ENCODE measurements around the gene SPAG17. TPM values are rescaled to one million over a fixed set of nuclear protein-coding genes. Genes with fewer than 3 reads are reported as not detected.
A peak's percentile ranks its signal among the peaks of the same experiment; 100 is the strongest.

Gene SPAG17
- total RNA-seq: 0.64 and 1.7 TPM in 2 replicates
- 0.36 and 4.4 TPM in 2 replicates for polyA plus RNA-seq

- Histone ChIP-seq H4K20me1 (ENCODE audit: insufficient read depth, poor library complexity, severe bottlenecking) (no peaks in the 10 kb centered on the region), H2AFZ (peak within 1 kb of the TSS; percentile 88), H3K9me3 (ENCODE audit: low read depth) (no peaks in the 10 kb centered on the region), H3K36me3 (replicated peaks; ENCODE audit: insufficient read depth, low read depth) (no peaks in the 10 kb centered on the region), H3K4me3 (peak within 1 kb of the TSS; percentile 33), H3K4me1 (ENCODE audit: insufficient read depth) (no peaks in the 10 kb centered on the region), H3K27ac (peak within 1 kb of the TSS; percentile 62), H3K9me2 (replicated peaks; ENCODE audit: insufficient read depth) (no peaks in the 10 kb centered on the region), H3K79me2 (no peaks in the 10 kb centered on the region), H3K4me2 (peak within 1 kb of the TSS; percentile 84), H3K27me3 (no peaks in the 10 kb centered on the region)
- 4% methylated on average over 30 of the region's 30 CpGs for WGBS (ENCODE audit: low lambda C conversion rate, missing lambda C conversion rate)
- peak; percentile 44 for TF ChIP-seq CTCF (IDR thresholded peaks at IDR 0.05; ENCODE audit: poor library complexity)
- TF ChIP-seq EZH2phosphoT487 (IDR thresholded peaks at IDR 0.05; ENCODE audit: low read depth, severe bottlenecking, unreplicated experiment): no peak
- DNase-seq (ENCODE audit: low spot score): peak; percentile 92
Observed at GRCh38 chr1:118185084-118185832, at the start of gene SPAG17. Gene SPAG17 (minus strand): TSS chr1:118185228. CDS start chr1:118185157, 71 bp downstream.

DNA sequence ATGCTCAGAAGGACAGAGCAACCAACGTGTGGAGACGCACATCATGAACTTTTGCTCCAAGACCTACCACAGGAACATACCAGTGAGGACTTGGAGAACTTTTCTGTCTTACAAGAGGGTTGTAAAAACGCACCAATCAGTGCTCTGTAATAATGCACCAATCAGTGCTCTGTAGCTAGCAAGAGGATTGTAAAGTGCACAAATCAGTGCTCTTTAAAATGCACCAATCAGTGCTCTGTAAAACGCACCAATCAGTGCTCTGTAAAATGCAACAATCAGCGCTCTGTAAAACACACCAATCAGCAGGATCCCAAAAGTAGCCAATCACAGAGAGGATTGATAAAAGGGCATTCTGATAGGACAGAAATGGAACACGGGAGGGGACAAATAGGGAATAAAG lies 40.4 kb upstream of the SPAG17 start:
- Histone ChIP-seq H3K4me3 (no peak overlapping the region), H3K4me1 (ENCODE audit: insufficient read depth) (no peaks in the 10 kb centered on the region), H4K20me1 (ENCODE audit: insufficient read depth, poor library complexity, severe bottlenecking) (no peaks in the 10 kb centered on the region), H3K4me2 (no peak overlapping the region), H3K36me3 (replicated peaks; ENCODE audit: insufficient read depth, low read depth) (no peaks in the 10 kb centered on the region), H3K79me2 (no peaks in the 10 kb centered on the region), H3K27ac (no peak overlapping the region), H3K27me3 (no peaks in the 10 kb centered on the region), H2AFZ (no peak overlapping the region), H3K9me3 (ENCODE audit: low read depth) (no peaks in the 10 kb centered on the region), H3K9me2 (replicated peaks; ENCODE audit: insufficient read depth) (no peaks in the 10 kb centered on the region)
- DNase-seq (ENCODE audit: low spot score): no peak
- TF ChIP-seq EZH2phosphoT487 (IDR thresholded peaks at IDR 0.05; ENCODE audit: low read depth, severe bottlenecking, unreplicated experiment) (no peak), CTCF (IDR thresholded peaks at IDR 0.05; ENCODE audit: poor library complexity) (no peak), EZH2 (IDR thresholded peaks at IDR 0.05; ENCODE audit: borderline replicate concordance) (no peak)
- 92% methylated on average over 6 of the region's 6 CpGs for WGBS (ENCODE audit: low lambda C conversion rate, missing lambda C conversion rate)

DNA sequence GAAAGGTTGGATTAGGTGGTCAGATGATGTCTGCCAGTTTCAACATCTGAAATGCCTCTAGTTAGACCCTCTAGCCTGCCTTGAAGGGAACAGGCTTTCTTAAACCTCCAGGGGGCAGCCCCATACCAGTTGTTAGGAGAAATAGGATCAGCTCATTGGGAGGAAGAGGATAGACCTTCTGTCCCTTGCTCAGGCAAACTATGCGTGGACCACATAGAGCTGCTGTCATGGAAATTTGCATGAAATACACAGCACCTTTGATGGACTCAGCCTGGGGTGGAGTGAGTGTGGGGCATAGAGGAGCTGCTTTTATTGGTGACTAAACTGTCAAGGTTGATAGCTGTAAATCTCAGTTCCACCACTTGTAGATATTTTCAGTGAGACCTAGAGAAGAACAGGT lies 38.4 kb upstream of the SPAG17 start:
- DNase-seq (ENCODE audit: low spot score): peak; percentile 29
- WGBS (ENCODE audit: low lambda C conversion rate, missing lambda C conversion rate): 37% methylated on average over 1 of the region's 1 CpG
- TF ChIP-seq EZH2 (IDR thresholded peaks at IDR 0.05; ENCODE audit: borderline replicate concordance) (no peak), CTCF (IDR thresholded peaks at IDR 0.05; ENCODE audit: poor library complexity) (peak; percentile 48)
- H4K20me1 ChIP-seq (ENCODE audit: insufficient read depth, poor library complexity, severe bottlenecking): no peaks in the 10 kb centered on the region
- H3K4me2 ChIP-seq: no peak overlapping the region
- no peaks in the 10 kb centered on the region for H3K27me3 ChIP-seq
- no peaks in the 10 kb centered on the region for H3K36me3 ChIP-seq (replicated peaks; ENCODE audit: insufficient read depth, low read depth)
- H3K9me3 ChIP-seq (ENCODE audit: low read depth): no peaks in the 10 kb centered on the region
- H2AFZ ChIP-seq: no peak overlapping the region
- no peaks in the 10 kb centered on the region for H3K79me2 ChIP-seq
- H3K9me2 ChIP-seq (replicated peaks; ENCODE audit: insufficient read depth): no peaks in the 10 kb centered on the region
- no peaks in the 10 kb centered on the region for H3K4me1 ChIP-seq (ENCODE audit: insufficient read depth)
- H3K4me3 ChIP-seq: no peak overlapping the region
- no peak overlapping the region for H3K27ac ChIP-seq

All from hepatocyte (in vitro differentiated cells).